HG02623 (cell line): ENCODE results near the gene TMEM143.
A peak's percentile ranks its signal among the peaks of the same experiment; 100 is the strongest.
"Not testable (repeated sequence)": the region's sequence is repeated elsewhere in the genome, so short reads cannot be mapped to it uniquely, and the experiment has no call there.

Source experiments
- ATAC-seq: cut with Tn5 transposase; IDR thresholded peaks from one replicate; pipeline ENCODE4 v1.9.1; 2021; ENCODE audit warnings: moderate library complexity; ENCODE audit not compliant: unreplicated experiment

Gene TMEM143

DNA sequence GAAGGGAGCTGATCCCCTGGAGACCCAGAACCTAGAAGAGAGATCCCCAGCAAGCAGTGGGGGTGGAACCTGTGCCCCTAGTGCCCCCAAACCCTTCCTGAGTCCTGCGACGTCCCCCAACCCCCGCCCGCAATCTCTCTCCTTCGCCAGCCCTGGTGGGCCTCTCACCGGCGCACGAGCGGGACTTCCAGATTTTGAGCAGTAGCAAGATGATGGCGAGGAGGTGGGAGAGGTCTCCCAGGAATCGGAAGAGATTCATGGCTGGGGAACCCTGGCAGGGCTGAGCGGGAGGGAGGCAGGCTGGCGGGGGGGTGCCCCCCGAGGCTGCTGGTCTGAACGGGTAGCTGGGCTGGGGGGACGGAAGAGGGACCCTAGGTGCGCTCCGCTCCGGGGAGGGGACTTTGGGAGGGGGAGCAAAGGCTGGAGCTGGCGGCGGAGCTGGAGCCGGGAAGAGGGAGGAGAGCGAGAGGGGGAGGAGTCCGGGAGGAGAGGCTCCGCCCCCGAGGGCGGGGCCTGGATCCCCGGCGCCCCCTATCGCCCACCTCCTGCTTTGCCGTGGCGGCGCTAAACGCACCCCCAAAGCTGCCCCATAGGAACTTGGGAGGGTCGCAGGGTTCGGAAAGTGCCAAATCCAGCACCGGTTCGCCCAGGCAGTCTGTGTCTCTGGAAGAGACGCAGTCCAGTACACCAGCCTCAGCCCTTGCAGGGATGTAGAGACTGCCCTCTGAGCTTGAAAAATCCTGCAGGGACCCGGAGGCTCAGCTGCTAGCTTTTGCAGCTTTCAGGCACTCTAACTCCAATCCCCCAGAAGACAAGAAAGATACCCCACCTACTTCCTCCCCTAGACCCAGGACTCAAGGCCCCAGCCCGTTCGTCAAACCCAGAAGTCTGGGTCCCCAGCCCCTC lies 27.6 kb upstream of the TMEM143 start, which contains the start of gene KDELR1:
KDELR1 (minus strand) TSS at position 452 of the 906 bp plus-strand sequence; CDS start at position 259, 193 bp downstream.
- ATAC-seq, result peak; percentile 71

- no peak for ATAC-seq
These were observed 26.7 kb upstream of the TMEM143 start for GRCh38 chr19:48390188-48391099.

- no peak for ATAC-seq
These were observed 23.2 kb upstream of the TMEM143 start for GRCh38 chr19:48386981-48387380.

DNA sequence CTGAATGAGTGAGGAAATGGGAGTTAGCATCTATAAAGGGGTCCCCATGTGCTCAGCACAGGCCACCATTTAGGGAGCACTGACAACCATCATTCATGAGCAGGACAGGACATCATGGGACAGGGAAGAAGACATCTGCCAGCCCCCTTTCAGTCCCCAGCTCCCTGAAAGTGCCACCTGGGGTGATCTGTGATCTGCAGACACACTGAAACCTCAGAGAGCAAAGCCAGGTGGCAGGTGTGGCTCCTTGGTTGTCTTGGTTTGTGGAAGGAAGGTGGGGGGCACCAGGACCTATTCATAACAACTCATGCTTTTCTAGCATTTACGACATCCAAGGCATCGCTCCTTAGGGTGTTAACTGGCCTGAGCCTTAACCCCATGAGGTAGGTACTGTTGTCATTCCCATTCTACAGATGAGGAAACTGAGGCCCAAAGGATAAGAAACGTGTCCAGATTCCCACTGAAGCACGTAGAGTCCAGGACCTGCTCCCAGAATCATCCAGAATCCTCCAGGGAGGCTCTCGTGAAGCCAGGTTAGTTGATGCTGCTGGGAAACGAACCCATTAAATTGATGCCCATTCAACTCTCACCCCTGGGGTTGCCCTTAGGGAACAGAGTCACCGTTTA lies 21.8 kb upstream of the TMEM143 start:
- ATAC-seq, result no peak

DNA sequence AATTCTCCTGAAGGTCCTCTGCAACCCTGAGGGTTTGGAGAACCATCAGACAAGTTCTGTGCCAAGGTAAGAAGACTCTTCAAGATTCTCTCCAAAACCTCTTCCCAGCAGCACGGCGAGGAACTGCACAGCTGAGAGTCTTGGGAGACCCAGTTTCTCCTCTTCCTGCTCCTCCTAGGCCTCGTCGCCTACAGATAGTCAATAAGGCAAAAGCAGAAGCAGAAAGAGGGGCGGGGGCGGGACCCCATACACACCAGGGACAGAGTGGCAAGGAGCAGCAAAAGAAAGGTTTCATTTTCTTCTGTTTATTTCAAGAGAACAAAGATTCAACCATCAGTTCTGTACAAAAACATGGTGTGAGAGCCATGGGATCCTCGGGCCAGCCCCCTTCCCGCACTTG lies 18.5 kb upstream of the TMEM143 start:
- no peak for ATAC-seq

- ATAC-seq, result no peak
These were observed 17.6 kb upstream of the TMEM143 start for GRCh38 chr19:48381178-48381950.

GRCh38 chr19:48379058-48379457 lies 15.3 kb upstream of the TMEM143 start:
- ATAC-seq, result no peak

DNA sequence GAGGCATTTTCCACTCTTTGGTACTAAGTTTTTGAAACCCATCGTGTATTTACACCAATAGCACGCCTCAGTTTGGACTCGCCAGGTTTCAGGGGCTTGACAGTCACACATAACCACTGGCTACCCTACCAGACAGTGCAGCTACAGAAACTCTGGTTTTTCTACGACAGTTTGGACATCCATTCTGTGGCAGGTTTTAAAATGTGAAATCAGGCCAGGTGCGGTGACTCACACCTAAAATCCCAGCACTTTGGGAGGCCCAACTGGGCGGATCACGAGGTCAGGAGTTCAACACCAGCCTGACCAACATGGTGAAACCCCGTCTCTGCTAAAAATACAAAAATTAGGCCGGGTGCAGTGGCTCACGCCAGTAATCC lies 14.4 kb upstream of the TMEM143 start:
- no peak for ATAC-seq

- no peak for ATAC-seq
These were observed 9.8 kb upstream of the TMEM143 start for GRCh38 chr19:48373567-48373966.

DNA sequence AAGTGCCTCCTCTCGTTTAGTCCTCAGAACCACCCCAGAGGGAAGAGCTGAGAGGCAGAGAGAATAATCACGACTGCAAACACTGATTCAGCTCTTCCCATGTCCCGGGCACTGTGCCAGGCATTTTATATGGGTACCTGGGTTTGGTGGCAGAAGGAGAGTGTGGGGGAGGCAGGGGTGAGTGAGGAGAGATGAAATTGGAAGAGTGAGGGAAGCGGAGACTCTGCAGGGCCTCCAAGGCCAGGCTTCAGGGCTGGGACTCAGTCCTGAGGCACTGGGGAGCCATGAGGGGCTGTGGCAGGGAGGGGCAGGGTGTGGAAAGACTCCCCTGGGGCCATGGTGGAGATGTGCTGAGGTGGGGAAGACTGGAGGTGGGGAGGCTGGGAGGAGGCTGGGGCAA lies 9.2 kb upstream of the TMEM143 start:
- no peak for ATAC-seq

GRCh38 chr19:48371771-48372170 lies 8.0 kb upstream of the TMEM143 start:
- not testable (repeated sequence) for ATAC-seq

DNA sequence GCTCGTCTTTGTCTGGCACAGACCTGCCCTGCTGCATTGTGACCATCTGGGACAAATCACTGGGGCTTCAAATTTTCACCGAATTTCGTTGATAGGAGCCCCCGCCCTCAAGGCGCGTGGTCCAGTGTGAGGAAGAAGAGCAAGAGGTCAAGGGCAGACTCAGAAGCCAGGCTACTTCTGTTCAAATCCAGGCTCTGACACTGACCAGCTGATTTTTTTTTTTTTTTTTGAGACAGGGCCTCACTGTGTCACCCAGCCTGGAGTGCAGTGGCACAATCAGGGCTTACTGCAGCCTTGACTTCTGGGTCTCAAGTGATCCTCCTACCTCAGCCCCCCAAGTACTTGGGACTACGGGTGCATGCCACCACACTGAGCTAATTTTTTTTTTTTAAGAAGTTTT lies 7.6 kb upstream of the TMEM143 start:
- ATAC-seq, result no peak

DNA sequence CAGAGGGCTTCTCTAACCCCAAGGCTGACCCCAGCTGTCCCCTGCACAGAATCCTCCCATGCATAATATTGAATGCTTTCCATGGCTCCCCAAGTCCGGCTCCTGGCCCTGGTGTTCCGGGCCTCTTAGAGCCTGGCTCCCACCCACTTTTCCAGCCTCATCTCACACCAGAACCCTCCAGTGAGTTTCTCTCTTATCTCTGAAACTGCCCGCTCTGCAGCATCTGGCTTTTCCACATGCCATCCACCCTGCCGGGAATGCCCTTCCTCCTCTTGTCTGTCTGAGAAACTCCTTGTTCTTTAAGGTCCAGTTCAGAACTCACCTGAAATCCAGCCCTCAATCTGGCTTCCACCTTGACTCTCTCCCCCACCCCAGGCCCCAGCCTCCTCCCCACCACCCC lies 7.2 kb upstream of the TMEM143 start:
- no peak for ATAC-seq

GRCh38 chr19:48368936-48369335 lies 5.2 kb upstream of the TMEM143 start:
- no peak for ATAC-seq

DNA sequence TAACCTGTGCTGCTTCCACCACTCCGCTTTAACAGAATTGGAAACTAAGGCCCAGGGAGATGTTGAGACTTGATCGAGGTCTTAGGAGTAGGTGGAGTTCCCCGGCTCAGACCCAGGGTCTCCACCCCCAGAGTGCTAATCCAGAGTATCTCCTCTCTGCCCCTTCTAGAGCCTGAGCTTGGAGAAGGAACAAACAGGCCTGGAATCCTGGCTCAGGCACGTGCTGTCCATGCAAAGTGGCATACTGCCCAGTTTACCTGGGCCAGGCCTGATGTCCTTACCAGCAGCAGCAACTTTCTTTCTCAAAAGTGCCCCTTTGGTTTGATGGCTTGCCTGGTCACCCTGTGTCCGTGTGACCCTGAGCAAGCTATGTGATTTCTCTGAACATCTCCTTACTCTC lies 4.1 kb upstream of the TMEM143 start:
- ATAC-seq, result no peak

- ATAC-seq, result no peak
These were observed 1.9 kb upstream of the TMEM143 start for GRCh38 chr19:48365602-48366001.

DNA sequence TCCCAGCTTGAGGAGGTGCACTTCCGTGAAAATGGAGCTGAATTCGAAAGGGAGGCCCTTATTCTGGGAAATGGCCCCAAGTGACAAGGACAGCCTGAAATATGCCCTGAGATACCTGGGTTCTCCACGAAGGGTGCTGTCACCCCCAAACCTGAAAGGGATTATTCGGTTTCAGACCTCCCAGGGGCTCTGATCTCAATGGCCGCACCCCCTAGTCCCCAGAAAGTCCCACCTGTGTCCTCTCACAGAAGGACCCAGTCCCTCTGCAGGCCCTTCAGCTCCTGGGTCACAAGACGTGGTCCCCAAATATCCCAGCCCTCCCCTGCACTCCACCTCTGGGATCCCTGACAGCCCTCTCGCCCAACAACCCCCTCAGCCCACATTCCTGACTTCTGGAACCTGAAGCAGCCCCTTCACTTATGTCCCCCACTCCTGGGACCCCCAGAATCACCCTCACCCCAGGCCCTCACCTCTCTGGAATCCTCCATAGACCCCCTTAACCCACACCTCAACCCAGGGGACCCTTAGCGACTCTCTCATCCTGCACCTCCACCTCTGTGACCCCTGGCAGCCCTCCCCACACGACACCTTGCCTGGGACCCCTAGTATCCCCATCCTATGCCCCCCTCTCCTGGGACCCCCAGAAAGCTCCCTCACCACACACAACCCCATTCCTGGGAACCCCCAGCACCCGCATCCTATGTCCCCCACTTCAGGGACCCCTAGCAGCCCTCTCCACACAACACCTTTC lies 1.0 kb upstream of the TMEM143 start:
- no peak for ATAC-seq

- ATAC-seq, result peak; percentile 5
These were observed 285 bp downstream of the TMEM143 start for GRCh38 chr19:48363500-48363809.

GRCh38 chr19:48362716-48363499 lies 832 bp downstream of the TMEM143 start:
- peak; percentile 41 for ATAC-seq
